HG03045 (cell line): ENCODE data around the gene FNTB.
"Not testable (repeated sequence)": the region's sequence is repeated elsewhere in the genome, so short reads cannot be mapped to it uniquely, and the experiment has no call there.

Source experiments
- ATAC-seq: cut with Tn5 transposase; IDR thresholded peaks from one replicate; pipeline ENCODE4 v1.9.1; 2021; ENCODE audit warnings: mild to moderate bottlenecking, moderate library complexity; ENCODE audit not compliant: unreplicated experiment

FNTB gene

DNA sequence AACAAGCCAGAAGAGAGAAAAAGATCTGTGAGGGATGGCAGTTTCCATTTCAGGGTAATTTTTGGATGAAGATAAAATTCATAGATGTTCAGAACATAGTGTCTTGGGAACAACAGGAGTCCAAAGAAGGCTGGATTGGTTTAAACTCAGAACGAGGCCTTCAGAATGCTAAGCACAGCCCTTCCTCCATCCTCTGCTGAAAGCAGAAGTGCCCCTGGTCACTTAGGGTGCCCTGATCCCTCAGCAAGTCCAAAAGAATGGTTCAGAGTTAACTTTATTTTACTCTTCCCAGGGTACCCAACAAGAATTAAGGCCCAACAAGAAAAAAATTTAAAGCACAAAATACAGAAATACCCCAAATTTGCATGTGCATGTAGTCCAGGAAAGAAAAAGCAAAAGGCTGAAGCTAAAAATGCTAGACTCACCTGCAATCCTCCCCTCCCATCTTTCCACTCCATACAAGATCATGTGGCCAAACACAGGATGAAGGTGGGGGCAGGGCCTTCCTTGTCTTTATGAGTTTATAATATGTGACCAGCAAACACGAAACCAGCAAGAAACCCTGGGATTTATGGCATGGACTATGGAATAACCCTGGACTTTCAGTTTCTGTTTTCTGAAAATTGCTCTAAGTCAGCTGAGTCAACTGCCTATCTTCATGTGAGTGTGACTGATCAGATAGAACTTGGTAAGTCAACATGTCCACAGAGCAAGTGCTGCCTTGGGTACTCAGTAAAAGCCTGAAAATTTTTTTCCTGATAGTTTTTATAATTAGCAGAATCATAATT lies 94.5 kb downstream of the FNTB start:
- ATAC-seq: no peak

DNA sequence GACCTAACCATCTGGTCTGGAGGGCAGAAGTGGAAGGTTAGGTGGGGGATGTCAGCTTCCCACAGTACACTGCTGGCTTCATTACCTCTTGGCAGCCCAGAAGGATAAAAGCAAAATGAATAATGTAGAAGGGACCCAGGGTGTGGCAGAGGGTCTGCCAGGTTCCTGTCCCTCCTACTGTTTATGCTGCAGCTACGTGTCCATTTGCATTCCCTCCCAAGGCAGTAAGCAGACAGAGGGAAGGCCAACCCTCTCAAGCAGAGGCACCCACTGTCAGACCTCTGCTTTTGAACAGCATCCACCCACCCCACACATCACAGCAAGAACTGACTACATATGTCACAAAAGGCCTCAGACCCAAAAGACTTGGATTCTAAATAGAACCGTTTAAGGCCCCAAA lies 96.2 kb downstream of the FNTB start:
- no peak for ATAC-seq

DNA sequence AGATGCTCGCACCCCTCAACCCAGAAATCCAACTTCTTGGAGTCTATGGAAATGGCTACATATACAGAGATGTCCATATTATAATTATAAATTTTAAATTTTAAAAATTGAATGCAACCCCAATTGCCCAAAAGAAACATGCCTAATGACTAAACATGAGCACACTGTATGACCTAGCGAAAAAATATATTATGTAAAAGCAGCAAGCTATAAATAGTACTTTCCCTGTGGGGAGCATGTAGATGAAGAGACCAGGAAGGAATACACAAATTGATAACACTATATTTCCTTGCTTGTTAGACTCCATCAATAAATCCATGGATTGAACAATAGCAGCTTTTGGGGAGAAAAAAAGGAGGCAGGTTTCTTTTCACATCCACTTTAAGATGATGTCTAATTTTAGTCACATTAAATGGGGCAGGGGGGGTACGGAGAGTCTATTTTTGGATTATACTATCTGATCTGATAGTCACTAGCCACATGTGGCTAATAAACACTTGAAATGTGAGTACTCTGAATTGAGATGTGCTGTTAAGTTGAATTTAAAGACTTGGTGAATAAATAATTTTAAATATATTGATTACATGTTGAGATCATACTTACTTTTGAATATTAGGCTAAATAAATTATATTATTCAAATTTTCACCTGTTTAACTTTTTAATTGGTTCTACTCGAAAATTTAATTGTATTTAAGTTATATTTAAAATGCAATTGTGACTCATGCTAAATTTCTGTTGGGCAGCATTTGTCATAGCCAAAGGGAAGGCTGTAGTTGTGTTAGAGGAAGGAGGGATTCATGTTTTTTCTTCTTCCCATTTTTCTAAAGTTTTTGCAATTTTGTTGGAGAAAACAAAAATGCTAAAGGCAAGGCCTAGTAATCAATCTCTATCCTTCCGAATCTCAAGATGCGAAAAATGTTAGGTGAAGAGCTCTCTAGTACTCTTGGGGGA lies 98.1 kb downstream of the FNTB start:
- no peak for ATAC-seq

DNA sequence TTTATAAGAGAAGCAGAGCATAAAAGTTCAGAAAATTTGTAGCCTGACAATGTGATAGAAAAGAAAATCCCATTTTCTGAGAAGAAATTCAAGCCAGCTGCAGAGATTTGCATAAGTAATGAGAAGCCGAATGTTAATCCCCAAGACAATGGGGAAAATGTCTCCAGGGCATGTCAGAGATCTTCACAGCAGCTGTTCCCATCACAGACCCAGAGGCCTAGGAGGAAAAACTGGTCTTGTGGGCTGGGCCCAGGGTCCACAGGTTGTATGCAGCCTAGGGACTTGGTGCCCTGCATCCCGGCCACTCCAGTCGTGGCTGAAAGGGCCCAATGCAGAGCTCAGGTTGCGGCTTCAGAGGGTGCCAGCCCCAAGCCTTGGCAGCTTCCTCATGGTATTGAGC lies 100.0 kb downstream of the FNTB start:
- not testable (repeated sequence) for ATAC-seq

DNA sequence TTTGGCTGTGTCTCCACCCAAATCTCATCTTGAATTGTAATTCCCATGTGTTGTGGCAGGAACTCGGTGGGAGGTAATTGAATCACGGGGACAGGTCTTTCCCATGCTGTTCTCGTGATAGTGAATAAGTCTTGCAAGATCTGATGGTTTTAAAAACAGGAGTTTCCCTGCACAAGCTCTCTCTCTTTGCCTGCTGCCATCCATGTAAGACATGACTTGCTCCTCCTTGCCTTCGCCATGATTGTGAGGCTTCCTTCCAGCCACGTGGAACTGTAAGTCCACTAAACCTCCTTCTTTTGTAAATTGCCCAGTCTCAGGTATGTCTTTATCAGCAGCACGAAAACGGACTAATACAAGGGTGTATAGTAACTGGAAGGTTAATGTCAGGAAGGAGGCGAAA lies 101.1 kb downstream of the FNTB start:
- not testable (repeated sequence) for ATAC-seq

DNA sequence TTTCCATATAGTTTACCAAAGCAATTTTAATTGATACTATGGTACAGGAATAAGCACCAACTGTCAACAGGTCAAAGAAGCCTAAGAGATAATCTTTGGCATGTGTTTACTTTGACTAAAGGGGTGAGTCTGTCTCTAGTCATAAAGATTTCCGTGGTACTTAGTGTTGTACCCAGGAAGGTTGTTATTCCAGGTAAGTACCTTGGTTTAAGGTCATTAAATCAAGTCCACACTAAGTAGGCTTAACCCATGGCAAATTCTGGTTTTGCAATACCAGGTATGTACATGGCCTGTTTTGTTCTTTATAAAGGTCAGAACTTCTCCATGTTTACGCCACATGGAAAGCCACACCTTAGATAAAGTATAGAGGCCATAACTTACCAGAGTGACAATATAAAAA lies 105.7 kb downstream of the FNTB start:
- no peak for ATAC-seq

DNA sequence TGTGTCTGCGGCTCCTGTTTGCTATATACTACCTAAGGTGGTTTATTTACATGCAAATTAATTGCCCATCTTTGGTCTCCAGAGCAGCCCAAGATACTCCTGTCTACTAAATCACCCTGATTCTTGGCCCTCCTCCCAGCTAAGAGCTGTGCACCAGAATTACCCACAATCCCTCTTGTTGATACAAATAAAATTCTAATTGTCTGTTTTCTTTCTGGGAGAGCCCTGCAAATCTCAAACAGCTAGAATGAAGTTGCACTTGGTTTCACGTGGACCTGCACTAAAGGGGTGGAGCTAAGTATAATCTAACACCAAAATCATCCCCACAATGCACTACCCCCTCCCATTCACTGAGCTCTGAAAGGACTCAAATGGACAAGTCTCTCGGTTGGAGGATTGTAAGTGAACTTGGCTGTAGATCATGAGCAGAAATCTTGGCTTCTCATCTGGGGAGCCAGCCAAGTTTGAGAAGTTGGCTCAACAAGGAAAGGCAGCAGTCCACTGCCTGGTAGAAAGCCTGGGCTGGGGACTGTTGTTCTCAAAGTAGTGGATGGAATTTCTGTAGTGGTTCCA lies 109.0 kb downstream of the FNTB start:
- ATAC-seq: no peak

DNA sequence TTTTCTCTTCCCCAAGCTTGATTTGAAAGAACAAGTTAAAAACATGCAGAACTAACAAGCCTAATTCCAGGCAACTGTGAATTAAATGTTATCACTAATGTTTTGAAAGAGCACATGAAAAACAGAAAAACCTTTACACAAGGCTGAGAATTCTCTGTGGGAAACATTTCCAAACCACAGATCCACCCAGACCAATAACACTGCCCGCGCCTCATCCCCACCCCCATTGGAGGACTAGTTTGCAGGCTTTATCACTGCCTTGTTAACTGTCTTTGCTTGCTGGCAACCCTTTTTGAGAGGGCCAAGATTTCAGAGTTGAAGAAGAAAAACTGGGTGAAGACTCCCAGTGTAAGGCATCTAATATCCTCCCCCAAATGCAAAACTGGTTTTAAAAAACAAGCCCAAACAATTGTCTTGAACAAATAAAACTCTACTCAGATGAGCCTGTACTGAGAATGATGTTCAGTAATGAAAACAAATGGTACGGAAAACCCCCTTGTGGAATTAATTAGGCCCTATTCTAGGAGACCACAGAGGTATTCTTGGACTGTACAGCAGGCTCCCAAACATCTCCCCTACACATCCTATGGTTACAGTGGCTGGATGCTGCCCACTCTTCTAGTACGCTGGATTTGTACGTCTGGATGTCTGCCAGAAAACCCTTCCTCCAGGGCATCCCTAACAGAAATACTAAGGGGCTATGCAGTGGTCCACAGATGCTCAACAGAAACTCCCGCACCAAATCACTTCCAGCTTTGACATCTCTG lies 109.8 kb downstream of the FNTB start:
- ATAC-seq: no peak

DNA sequence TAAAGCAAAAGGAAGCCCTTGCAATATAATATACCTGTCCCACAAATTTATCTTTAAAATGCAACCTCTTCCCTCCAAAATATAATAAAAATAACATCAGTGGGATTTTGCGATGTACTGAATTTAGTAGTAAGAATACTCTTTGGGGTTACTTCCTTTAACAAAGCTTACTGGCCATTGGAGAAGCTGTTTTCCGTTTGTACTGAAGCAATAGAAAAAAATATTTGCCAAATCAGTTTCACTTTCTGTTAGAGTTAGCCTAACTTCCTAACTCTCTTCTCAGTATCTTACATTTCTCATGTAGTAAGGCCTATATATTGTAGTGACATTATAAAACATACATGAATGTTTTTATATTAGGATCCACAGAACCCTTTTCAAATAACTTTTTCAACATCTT lies 111.9 kb downstream of the FNTB start:
- ATAC-seq: no peak

DNA sequence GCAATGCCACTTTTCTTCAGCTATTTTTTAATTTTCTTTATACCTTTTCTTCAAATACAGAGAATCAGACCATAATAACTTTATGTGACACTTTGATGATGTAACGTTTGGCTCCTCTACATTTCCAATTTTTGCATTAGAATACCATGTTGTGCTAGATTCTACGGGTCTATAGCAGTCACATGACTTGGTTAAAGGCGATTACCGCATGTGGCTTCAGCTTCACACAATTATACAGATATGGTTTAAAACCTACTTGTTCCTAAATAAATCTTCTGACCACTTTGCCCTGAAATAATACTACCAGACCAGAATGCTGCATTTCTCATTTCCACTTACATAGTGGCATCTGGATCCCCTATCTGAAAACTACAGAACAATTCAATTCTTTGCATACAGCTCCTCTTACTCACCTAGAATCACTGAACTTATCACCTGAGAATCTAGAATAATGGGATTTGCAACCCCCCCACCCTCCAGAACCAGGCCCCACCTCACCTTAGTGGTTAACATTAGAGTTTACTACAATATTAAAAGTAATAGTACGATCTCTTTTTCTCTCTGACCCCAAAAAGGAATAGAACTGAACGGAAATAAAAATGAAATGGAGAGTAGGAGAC lies 114.3 kb downstream of the FNTB start:
- no peak for ATAC-seq

DNA sequence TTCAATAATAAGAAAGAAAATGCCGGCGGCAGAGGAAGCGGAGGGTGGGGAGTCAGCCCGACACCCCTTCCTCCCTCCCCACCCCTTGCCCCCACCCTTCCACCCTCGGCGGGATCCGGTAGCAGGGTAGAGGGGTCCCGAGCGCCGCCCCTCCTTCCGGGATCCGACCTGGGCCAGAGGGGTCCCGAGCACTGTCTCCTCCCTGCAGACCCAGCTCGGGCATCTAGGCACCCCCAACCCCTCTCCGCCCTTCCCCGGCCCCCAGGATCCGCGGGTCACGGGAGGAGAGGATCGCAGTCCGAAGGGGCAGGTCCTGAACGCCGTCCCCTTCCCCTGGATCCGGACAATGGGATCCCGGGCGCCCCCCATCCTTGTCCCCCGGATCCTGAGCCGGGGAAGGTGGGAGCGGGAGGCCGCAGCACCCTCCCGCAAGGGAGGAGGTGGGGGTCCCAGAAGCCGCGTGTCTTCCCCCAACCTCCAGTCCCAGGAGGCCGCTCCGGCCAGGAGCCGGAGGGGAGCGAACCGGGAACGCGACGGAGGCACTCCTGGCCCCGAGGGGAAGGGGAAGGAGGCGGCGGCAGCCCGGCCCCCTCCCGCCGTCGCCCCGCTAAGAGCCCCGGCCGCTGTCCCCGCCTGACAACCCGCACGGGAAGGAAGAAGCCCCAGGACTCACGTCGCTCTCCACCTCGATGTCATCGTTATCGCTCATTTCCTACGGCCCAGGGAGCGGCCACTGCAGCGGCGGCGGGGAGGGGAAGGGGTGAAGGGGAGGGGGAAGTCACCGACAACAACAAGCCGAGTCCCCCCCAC lies 115.1 kb downstream of the FNTB start:
- peak; percentile 8 for ATAC-seq

DNA sequence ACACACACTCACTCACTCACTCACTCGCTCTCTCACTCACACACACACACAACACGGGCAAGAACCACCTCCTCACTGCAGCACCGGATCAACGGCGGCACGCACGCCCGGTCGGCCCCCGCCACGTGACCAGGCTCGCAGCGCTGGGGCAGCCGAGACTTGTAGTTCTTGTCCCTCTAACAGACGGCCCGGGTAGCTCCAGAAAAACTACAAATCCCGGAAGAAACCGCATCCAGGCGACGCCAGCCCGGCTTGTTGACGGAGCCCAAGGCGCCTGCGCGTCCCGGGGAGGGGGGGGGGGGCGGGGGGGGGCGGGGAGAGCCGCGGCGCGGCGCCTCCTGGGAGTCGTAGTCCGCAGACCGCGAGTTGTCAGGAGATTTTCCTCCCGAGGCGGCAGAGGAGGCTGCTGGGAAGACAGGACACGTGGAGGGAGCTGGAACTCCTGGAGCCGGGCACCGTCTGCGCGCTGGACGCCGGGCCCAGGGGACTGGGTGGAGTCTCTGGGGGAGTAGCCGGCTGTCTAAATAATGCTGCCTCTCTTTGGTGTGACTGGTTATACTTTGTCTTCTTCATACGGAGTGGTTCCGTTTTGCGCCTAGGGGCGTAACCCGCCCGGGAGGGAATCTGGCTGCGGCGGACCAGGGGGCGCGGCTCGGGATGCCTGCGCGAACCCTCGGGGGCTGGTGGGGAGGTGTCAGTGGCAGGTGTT lies 115.9 kb downstream of the FNTB start, which contains the start of gene MAX:
Gene MAX (minus strand): TSS at position 77 of the 709 bp plus-strand sequence. CDS start 178 bp downstream, outside the sequence.
- peak; percentile 87 for ATAC-seq

DNA sequence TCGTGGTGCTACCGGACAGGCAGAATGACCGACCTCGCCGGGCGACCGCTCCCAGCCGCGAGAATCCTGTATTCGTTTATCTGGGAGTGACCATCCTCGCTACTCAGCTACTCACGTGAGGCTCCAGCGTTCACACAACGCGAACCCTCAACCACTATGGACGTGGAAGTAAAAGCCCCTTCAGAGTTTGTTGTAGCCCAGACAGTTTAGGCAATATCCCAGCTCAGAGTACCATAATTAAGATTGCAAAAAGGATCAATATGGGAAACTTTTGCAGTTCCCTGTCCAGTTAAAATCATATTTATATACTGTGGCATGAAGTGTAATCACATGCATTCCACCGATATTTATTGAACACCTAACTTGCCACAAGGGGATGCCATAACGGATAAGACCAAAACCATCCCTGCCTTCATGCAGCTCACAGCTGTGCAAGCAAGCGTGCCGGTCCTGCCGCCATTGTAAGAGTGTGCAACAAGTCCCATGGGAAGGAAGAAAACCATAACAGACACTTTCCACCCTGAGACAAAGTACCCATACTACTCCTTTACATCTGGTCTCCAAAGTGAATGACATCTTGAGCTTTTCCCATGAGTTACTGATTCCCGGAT lies 116.6 kb downstream of the FNTB start:
- no peak for ATAC-seq

DNA sequence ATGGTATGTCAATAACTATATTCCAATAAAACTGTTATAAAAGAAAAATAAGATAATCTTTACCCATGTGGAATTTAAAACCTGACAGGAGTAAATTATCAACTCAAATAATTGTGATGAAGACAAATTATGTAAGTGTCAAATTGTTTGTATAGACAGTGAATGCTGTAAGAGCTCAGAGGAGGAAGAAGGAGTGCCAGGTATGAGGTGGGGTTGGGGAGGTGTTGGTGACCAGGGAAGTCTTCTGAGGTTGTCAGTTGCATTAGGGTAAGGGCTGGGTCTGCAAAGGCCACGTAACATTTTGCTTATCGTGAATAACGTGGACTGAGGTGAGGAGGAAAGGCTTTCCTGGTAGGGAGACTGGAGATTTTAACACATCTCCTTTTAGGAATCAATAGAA lies 118.1 kb downstream of the FNTB start:
- no peak for ATAC-seq

DNA sequence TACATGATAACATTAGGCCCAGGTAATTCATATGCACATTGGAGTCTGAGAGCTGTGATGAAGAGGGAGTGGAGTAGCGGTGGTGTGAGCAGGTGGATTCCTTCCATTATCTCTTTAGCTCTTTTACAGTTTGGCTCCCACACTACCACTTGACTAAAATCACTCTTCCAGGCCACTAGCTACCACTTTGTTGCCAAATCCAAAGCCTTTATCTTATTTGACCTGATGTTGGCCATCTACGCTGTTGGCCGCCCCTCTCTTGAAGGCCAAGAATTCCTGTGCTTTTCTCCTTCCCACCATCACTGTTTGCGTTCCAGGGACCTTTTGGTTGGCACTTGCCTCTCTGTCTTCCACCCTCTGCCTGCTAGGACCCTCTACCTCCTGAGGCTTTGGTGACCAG lies 119.6 kb downstream of the FNTB start:
- no peak for ATAC-seq

DNA sequence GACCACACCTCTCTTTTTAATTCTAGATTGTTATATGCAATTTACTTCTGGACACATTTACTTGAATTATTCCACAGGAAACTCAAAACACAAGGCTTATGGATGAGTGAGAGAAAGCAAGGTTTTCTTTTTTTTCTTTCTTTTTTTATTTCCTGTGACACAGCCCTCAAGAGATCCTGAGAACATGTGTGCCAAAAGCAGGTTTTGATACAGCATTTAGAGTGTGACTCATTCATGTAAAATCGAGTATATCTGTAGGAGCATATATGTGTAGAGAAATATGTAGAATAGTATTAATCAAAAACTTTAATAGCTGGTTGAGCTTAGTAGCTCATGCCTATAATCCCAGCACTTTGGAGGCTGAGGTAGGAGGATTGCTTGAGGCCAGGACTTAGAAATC lies 120.0 kb downstream of the FNTB start:
- ATAC-seq: no peak

DNA sequence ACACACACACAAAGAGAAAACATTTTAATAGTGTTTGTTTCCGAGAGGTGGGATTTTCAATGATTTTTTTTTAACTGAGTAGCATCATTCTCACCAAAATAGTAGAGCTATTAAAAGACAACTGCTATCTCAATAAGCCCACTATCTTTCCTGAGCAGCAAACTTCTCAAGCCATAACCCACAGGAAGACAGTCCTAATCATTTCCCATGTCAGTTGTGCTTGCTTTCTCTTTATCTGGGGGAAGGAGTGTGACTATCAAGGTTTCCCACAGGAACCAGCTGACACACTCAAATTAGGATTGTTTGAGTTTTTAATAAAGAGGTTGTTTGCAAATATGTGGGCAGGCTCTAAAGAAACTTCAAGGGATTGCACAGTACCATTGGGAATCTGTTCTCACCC lies 120.5 kb downstream of the FNTB start:
- ATAC-seq: no peak

DNA sequence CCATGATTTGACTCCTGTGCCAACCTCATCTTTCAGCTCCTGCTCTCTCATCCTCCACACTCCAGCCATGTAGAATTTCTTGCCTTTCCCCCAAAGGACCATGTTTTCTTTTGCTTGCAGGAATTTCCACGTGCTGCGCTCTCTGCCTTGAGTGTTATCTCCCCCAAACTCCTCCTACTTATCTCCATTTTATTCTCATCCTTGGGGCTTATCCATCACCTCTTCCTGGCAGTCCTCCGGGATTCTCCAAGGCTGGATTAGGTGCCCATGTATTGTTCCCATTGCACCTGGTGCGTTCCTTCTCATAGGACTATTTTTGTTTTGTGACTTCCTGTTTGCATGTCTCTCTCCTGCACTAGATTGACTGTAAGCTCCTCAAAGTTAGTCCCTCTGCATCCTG lies 122.7 kb downstream of the FNTB start:
- ATAC-seq: no peak
